HG03108 (cell line): ENCODE data around the gene DAAM2.

ENCODE experiments used
- ATAC-seq: cut with Tn5 transposase; IDR thresholded peaks from one replicate; pipeline ENCODE4 v1.9.1; 2021; ENCODE audit warnings: moderate library complexity; ENCODE audit not compliant: unreplicated experiment

DAAM2 gene

GRCh38 chr6:39816747-39817146 lies 24.6 kb downstream of the DAAM2 start:
- ATAC-seq = no peak

GRCh38 chr6:39818695-39819094 lies 26.5 kb downstream of the DAAM2 start:
- no peak for ATAC-seq

GRCh38 chr6:39819228-39819627 lies 27.1 kb downstream of the DAAM2 start:
- ATAC-seq = no peak

- no peak for ATAC-seq
Observed at GRCh38 chr6:39819676-39820075, 27.5 kb downstream of the DAAM2 start.

- ATAC-seq = no peak
Observed at GRCh38 chr6:39820553-39820952, 28.4 kb downstream of the DAAM2 start.

- ATAC-seq = no peak
Observed at GRCh38 chr6:39821046-39821740, 29.0 kb downstream of the DAAM2 start.

- ATAC-seq = no peak
Observed at GRCh38 chr6:39821742-39822532, 29.8 kb downstream of the DAAM2 start.

- no peak for ATAC-seq
Observed at GRCh38 chr6:39822846-39823815, 31.0 kb downstream of the DAAM2 start.

GRCh38 chr6:39824030-39824926 lies 32.1 kb downstream of the DAAM2 start:
- no peak for ATAC-seq

- ATAC-seq = no peak
Observed at GRCh38 chr6:39829331-39829730, 37.2 kb downstream of the DAAM2 start.

GRCh38 chr6:39830444-39830843 lies 38.3 kb downstream of the DAAM2 start:
- ATAC-seq = no peak

- ATAC-seq = no peak
Observed at GRCh38 chr6:39831701-39832100, 39.5 kb downstream of the DAAM2 start.

- ATAC-seq = no peak
Observed at GRCh38 chr6:39834278-39834677, 42.1 kb downstream of the DAAM2 start.

GRCh38 chr6:39834866-39835265 lies 42.7 kb downstream of the DAAM2 start:
- no peak for ATAC-seq

GRCh38 chr6:39835821-39836295 lies 43.7 kb downstream of the DAAM2 start:
- no peak for ATAC-seq

GRCh38 chr6:39836606-39837005 lies 44.4 kb downstream of the DAAM2 start:
- ATAC-seq = no peak

GRCh38 chr6:39839445-39839844 lies 47.3 kb downstream of the DAAM2 start:
- ATAC-seq = no peak

GRCh38 chr6:39840781-39841180 lies 48.6 kb downstream of the DAAM2 start:
- ATAC-seq = no peak

- ATAC-seq = no peak
Observed at GRCh38 chr6:39841291-39841690, 49.1 kb downstream of the DAAM2 start.

- no peak for ATAC-seq
Observed at GRCh38 chr6:39841923-39842322, 49.7 kb downstream of the DAAM2 start.
